ENCODE data around the gene KERA. TPM values are rescaled to one million over a fixed set of nuclear protein-coding genes. Genes with fewer than 3 reads are reported as not detected.
A peak's percentile ranks its signal among the peaks of the same experiment; 100 is the strongest.
"Not testable (repeated sequence)": the region's sequence is repeated elsewhere in the genome, so short reads cannot be mapped to it uniquely, and the experiment has no call there.

Gene KERA
- total RNA-seq, result not detected in 2 replicates
- polyA plus RNA-seq (2012), result not detected

GRCh38 chr12:91057368-91058165 is at the start of gene KERA:
Gene KERA, minus strand, starts transcription at chr12:91058024. Its CDS starts 1,743 bp downstream, at chr12:91056281.
- DNase-seq (ENCODE audit: low read depth), result no peak

- DNase-seq (ENCODE audit: low read depth), result no peak
Measured at GRCh38 chr12:91106283-91106682, 48.5 kb upstream of the KERA start.

- DNase-seq (ENCODE audit: low read depth), result no peak
Measured at GRCh38 chr12:91105807-91106206, 48.0 kb upstream of the KERA start.

- no peak for DNase-seq (ENCODE audit: low read depth)
Measured at GRCh38 chr12:91104812-91105466, 47.1 kb upstream of the KERA start.

GRCh38 chr12:91103624-91104023 is 45.8 kb upstream of the KERA start:
- DNase-seq (ENCODE audit: low read depth), result no peak

GRCh38 chr12:91103101-91103500 is 45.3 kb upstream of the KERA start:
- no peak for DNase-seq (ENCODE audit: low read depth)

GRCh38 chr12:91100906-91101305 is 43.1 kb upstream of the KERA start:
- no peak for DNase-seq (ENCODE audit: low read depth)

- no peak for DNase-seq (ENCODE audit: low read depth)
Measured at GRCh38 chr12:91099836-91100235, 42.0 kb upstream of the KERA start.

- no peak for DNase-seq (ENCODE audit: low read depth)
Measured at GRCh38 chr12:91099341-91099740, 41.5 kb upstream of the KERA start.

- DNase-seq (ENCODE audit: low read depth), result peak; percentile 86
Measured at GRCh38 chr12:91098941-91099340, 41.1 kb upstream of the KERA start.

- no peak for DNase-seq (ENCODE audit: low read depth)
Measured at GRCh38 chr12:91098461-91098860, 40.6 kb upstream of the KERA start.

- no peak for DNase-seq (ENCODE audit: low read depth)
Measured at GRCh38 chr12:91094957-91095356, 37.1 kb upstream of the KERA start.

- no peak for DNase-seq (ENCODE audit: low read depth)
Measured at GRCh38 chr12:91094032-91094662, 36.3 kb upstream of the KERA start.

GRCh38 chr12:91093341-91093740 is 35.5 kb upstream of the KERA start:
- no peak for DNase-seq (ENCODE audit: low read depth)

GRCh38 chr12:91091916-91092715 is 34.3 kb upstream of the KERA start:
- no peak for DNase-seq (ENCODE audit: low read depth)

- DNase-seq (ENCODE audit: low read depth), result not testable (repeated sequence)
Measured at GRCh38 chr12:91089953-91090352, 32.1 kb upstream of the KERA start.

- DNase-seq (ENCODE audit: low read depth), result no peak
Measured at GRCh38 chr12:91080041-91080440, 22.2 kb upstream of the KERA start.

- DNase-seq (ENCODE audit: low read depth), result no peak
Measured at GRCh38 chr12:91078501-91078900, 20.7 kb upstream of the KERA start.

GRCh38 chr12:91077228-91077954 is 19.6 kb upstream of the KERA start:
- DNase-seq (ENCODE audit: low read depth), result no peak

- no peak for DNase-seq (ENCODE audit: low read depth)
Measured at GRCh38 chr12:91074851-91075250, 17.0 kb upstream of the KERA start.
